RWPE2 (cell line): ENCODE measurements around the gene ACD.
"Not testable (repeated sequence)": the region's sequence is repeated elsewhere in the genome, so short reads cannot be mapped to it uniquely, and the experiment has no call there.

Source experiments
- ATAC-seq: fragments of 200-7000 bp; cut with Tn5 transposase; 3 replicates; pipeline ENCODE4 v1.9.1; 2021; ENCODE audit warnings: low read depth
- DNase-seq: peaks from one replicate; pipeline ENCODE4 v3.0.0-alpha.2; 2020; ENCODE audit warnings: low spot score
- H3K27ac ChIP-seq: fragments of 450-650 bp; 2 replicates; pipeline ENCODE4 v1.5.1; 2017; ENCODE audit warnings: mild to moderate bottlenecking; ENCODE audit not compliant: poor library complexity, severe bottlenecking
- H3K27me3 ChIP-seq: fragments of 250-450 bp; sonication (Bioruptor Pico); 2 replicates; pipeline ENCODE4 v1.5.1; 2021; ENCODE audit warnings: mild to moderate bottlenecking, moderate library complexity; ENCODE audit not compliant: insufficient read depth, poor library complexity, severe bottlenecking
- H3K36me3 ChIP-seq: fragments of 250-450 bp; sonication (Bioruptor Pico); 2 replicates; pipeline ENCODE4 v1.5.1; 2020; ENCODE audit warnings: low read depth, mild to moderate bottlenecking, moderate library complexity
- H3K4me1 ChIP-seq: fragments of 250-450 bp; sonication (Bioruptor Pico); 2 replicates; pipeline ENCODE4 v1.5.1; 2021; ENCODE audit warnings: mild to moderate bottlenecking, moderate library complexity; ENCODE audit not compliant: insufficient read depth, poor library complexity, severe bottlenecking
- H3K4me3 ChIP-seq: fragments of 250-450 bp; sonication (Bioruptor Pico); 2 replicates; pipeline ENCODE4 v1.5.1; 2021; ENCODE audit warnings: mild to moderate bottlenecking, moderate library complexity; ENCODE audit not compliant: severe bottlenecking
- H3K9me3 ChIP-seq: fragments of 250-450 bp; sonication (Bioruptor Pico); 2 replicates; pipeline ENCODE4 v1.5.1; 2021; ENCODE audit warnings: mild to moderate bottlenecking, moderate library complexity; ENCODE audit not compliant: severe bottlenecking
- CTCF ChIP-seq: fragments of 450-650 bp; IDR thresholded peaks from one replicate; pipeline ENCODE4 v1.5.1; 2017; ENCODE audit warnings: mild to moderate bottlenecking, moderate library complexity; ENCODE audit not compliant: poor library complexity, severe bottlenecking

ACD gene

GRCh38 chr16:67697422-67698185, 37.5 kb upstream of the ACD start:
- Histone ChIP-seq H3K27me3 (no peaks in the 10 kb centered on the region), H3K36me3 (peaks cover 9% of the 10 kb centered on the region), H3K4me3 (no peak overlapping the region), H3K9me3 (no peaks in the 10 kb centered on the region), H3K4me1 (peaks cover 4% of the 10 kb centered on the region), H3K27ac (no peak overlapping the region)
- TF ChIP-seq CTCF = no peak
- no peak for ATAC-seq
- no peak for DNase-seq

- no peak overlapping the region for H3K4me3 ChIP-seq
- no peak overlapping the region for H3K27ac ChIP-seq
- ATAC-seq = no peak
- peaks cover 4% of the 10 kb centered on the region for H3K4me1 ChIP-seq
- no peak for TF ChIP-seq CTCF
- no peak for DNase-seq
- H3K9me3 ChIP-seq = no peaks in the 10 kb centered on the region
- peaks cover 9% of the 10 kb centered on the region for H3K36me3 ChIP-seq
- H3K27me3 ChIP-seq = no peaks in the 10 kb centered on the region
These were observed 34.6 kb upstream of the ACD start for GRCh38 chr16:67694611-67695010.

DNA sequence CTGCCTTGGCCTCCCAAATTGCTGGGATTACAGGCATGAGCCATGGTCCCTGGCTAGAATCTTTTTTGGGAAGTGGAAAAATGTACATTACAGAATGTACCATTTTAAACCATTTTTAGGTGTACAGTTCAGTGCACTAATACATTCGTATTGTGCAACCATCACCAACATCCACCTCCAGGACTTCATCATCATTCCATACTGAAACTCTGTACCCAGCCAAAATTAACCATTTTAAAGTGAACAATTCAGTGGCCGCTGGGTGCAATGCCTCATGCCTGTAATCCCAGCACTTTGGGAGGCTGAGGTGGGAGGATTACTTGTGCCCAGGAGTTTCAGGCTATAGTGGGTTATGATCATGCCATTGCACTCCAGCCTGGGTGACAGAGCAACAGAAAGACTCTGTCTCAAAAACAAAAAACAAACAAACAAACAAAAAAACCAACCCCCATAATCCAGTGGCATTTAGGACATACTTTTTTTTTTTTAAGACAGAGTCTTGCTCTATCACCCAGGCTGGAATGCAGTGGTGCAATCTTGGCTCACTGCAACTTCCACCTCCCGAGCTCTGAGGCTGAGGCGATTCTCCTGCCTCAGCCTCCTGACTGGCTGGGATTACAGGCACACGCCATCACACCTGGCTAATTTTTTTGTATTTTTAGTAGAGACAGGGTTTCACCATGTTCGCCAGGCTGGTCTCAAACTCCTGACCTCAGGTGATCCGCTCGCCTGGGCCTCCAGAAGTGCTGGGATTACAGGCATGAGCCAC, 33.6 kb upstream of the ACD start:
- not testable (repeated sequence) for H3K9me3 ChIP-seq, H3K4me3 ChIP-seq, H3K36me3 ChIP-seq, ATAC-seq, H3K4me1 ChIP-seq, H3K27ac ChIP-seq, DNase-seq, H3K27me3 ChIP-seq

- Histone ChIP-seq H3K4me1 (no peaks in the 10 kb centered on the region), H3K27ac (no peak overlapping the region), H3K4me3 (no peak overlapping the region), H3K36me3 (peaks cover 13% of the 10 kb centered on the region), H3K27me3 (no peaks in the 10 kb centered on the region), H3K9me3 (no peaks in the 10 kb centered on the region)
- TF ChIP-seq CTCF = no peak
- no peak for ATAC-seq
- no peak for DNase-seq
These were observed 25.5 kb upstream of the ACD start for GRCh38 chr16:67685388-67686112.

DNA sequence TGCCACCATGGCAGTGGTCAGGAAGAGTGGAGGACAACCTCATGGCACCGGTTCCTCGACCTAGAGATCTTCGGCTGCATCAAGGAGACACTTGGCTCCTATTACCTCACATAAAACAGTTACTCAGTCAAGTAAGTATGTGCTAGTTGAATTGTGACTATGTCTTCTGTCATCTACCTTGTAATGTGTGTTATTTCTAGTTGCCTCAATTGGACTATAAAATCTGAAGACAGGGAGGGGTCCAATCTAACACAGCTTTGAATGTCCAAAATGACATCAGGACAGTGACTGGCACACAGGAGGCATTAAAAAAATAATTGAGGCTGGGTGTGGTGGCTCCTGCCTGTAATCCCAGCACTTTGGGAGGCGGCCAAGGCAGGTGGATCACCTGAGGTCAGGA, 23.7 kb upstream of the ACD start:
- no peak for ATAC-seq
- Histone ChIP-seq H3K27me3 (no peaks in the 10 kb centered on the region), H3K36me3 (peaks cover 13% of the 10 kb centered on the region), H3K4me1 (no peaks in the 10 kb centered on the region), H3K4me3 (no peak overlapping the region), H3K27ac (no peak overlapping the region), H3K9me3 (no peaks in the 10 kb centered on the region)
- no peak for TF ChIP-seq CTCF
- no peak for DNase-seq
